Gastrocnemius medialis (tissue), 4 donors: ENCODE data around the gene IQCK. TPM values are rescaled to one million over a fixed set of nuclear protein-coding genes. Genes with fewer than 3 reads are reported as not detected.

Experiments
- ATAC-seq, 2 donors: fragments of 150-250 bp; one replicate each; pipeline ENCODE4 v1.9.1; 2016
- DNase-seq, 2 donors: peaks; one replicate each; pipeline ENCODE4 v3.0.0-alpha.2; 2019
- H3K27ac ChIP-seq, 4 donors: fragments of 200-600 bp; sonication (generic); 1 replicate in 1 of 4; 2 replicates in 3 of 4; pipeline ENCODE4 v1.5.1; 2016 to 2018; ENCODE audit warnings: mild to moderate bottlenecking in 2 of 4, moderate library complexity in 1 of 4
- H3K27me3 ChIP-seq, 3 donors: fragments of 200-600 bp; sonication (generic) in 2 of 3; 1 replicate in 1 of 3; 2 replicates in 2 of 3; pipeline versions ENCODE4 v1.5.1 to v1.6.0; 2016 to 2019; ENCODE audit warnings: mild to moderate bottlenecking in 1 of 3, moderate library complexity in 1 of 3
- H3K36me3 ChIP-seq, 2 donors: fragments of 200-600 bp; sonication (generic) in 1 of 2; one replicate each; pipeline ENCODE4 v1.5.1; 2017 to 2018
- H3K4me1 ChIP-seq, 2 donors: fragments of 200-600 bp; sonication (generic) in 1 of 2; one replicate each; pipeline ENCODE4 v1.5.1; 2016 to 2017; ENCODE audit warnings: mild to moderate bottlenecking in 2 of 2
- H3K4me3 ChIP-seq, 4 donors: fragments of 200-600 bp; sonication (generic) in 3 of 4; 1 replicate in 1 of 4; 2 replicates in 3 of 4; pipeline ENCODE4 v1.5.1; 2016 to 2019; ENCODE audit warnings: mild to moderate bottlenecking in 2 of 4
- H3K9me3 ChIP-seq, 3 donors: fragments of 200-600 bp; sonication (generic) in 2 of 3; 1 replicate in 1 of 3; 2 replicates in 2 of 3; pipeline ENCODE4 v1.5.1; 2016 to 2019
- CTCF ChIP-seq, 5 experiments: fragments of 450-650 bp in 3 of 5; fragments of 200-600 bp in 2 of 5; sonication (generic) in 2 of 5; IDR thresholded peaks in 4 of 5; conservative IDR thresholded peaks in 1 of 5; 1 replicate in 4 of 5; 2 replicates in 1 of 5; pipeline ENCODE4 v1.5.1; 2016 to 2019; ENCODE audit warnings: antibody characterized with exemption in 5 of 5, mild to moderate bottlenecking in 3 of 5, moderate library complexity in 3 of 5
- POLR2A ChIP-seq, 2 donors: fragments of 450-650 bp; IDR thresholded peaks; one replicate each; pipeline ENCODE4 v1.6.1; 2017; ENCODE audit warnings: antibody characterized with exemption in 2 of 2, mild to moderate bottlenecking in 2 of 2, moderate library complexity in 2 of 2
- in situ Hi-C, 4 donors: fragments of 200-750 bp; cut with MboI; loops; one replicate each; pipeline versions ENCODE4 v1.15.0 to v1.8.0; 2017; ENCODE audit warnings: low sequenced_read_pairs in 4 of 4
- intact Hi-C: fragments of 100-400 bp; cut with DNase I; formaldehyde crosslinking; loops from one replicate; pipeline ENCODE4 v1.15.1; 2023; ENCODE audit warnings: low total_unique reads
- total RNA-seq, 4 donors: library from RNA; depleted of rRNA; stranded (reverse); fragments of >200 nt; gene quantifications; one replicate each; pipeline versions ENCODE4 v1.1.0 to v1.2.3, GENCODE V29; 2016

IQCK gene
- total RNA-seq, 4 donors from 2014 or later, result 8.3 to 17.3 (median 9.4) TPM

- in situ Hi-C loops (no loop called here), intact Hi-C loops (no loop called here)
- TF ChIP-seq POLR2A (IDR thresholded peaks at IDR 0.05) (no peak), CTCF (IDR thresholded peaks at IDR 0.05 in 4 of 5, conservative IDR thresholded peaks at IDR 0.05 in 1 of 5) (no peak)
- H3K36me3 ChIP-seq, result no peaks in the 10 kb centered on the region
- no peaks in the 10 kb centered on the region for H3K27me3 ChIP-seq
- ATAC-seq, result no peak
- H3K4me3 ChIP-seq, result no peak overlapping the region
- peaks cover 0 to 2% (median 0%) of the 10 kb centered on the region in 3 donors for H3K9me3 ChIP-seq
- H3K27ac ChIP-seq, result peak overlapping the region in 2 of 4 donors; percentile 2 to 82
- peaks cover 21 to 24% of the 10 kb centered on the region in 2 donors for H3K4me1 ChIP-seq
- DNase-seq, result no peak
Measured at GRCh38 chr16:19810817-19811731, 93.0 kb downstream of the IQCK start.

DNA sequence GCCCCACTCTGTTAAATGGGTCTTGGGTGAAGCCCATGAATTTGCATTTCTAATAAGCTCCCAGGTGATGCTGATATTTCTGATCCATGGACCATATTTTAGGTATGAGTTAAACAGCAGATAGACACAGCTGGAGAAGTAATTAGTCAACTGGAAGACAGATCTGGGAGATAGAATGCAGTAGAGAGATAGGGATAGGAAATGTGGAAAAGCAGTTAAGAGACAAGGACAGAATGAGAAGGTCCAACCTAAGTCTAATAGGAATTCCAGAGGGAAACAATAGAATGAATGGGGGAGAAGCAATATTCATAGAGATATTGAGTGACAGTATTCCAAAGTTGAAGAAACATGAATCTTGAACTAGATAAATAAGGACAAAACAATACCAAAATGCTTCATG, 94.9 kb downstream of the IQCK start:
- in situ Hi-C loops (no loop called here), intact Hi-C loops (no loop called here)
- Histone ChIP-seq H3K9me3 (no peaks in the 10 kb centered on the region), H3K4me3 (no peak overlapping the region), H3K27me3 (no peaks in the 10 kb centered on the region), H3K4me1 (peaks cover 17 to 19% of the 10 kb centered on the region in 2 donors), H3K36me3 (no peaks in the 10 kb centered on the region), H3K27ac (no peak overlapping the region)
- ATAC-seq (no peak), DNase-seq (no peak)
- TF ChIP-seq CTCF (IDR thresholded peaks at IDR 0.05 in 4 of 5, conservative IDR thresholded peaks at IDR 0.05 in 1 of 5), result no peak
- no peak for TF ChIP-seq POLR2A (IDR thresholded peaks at IDR 0.05)

DNA sequence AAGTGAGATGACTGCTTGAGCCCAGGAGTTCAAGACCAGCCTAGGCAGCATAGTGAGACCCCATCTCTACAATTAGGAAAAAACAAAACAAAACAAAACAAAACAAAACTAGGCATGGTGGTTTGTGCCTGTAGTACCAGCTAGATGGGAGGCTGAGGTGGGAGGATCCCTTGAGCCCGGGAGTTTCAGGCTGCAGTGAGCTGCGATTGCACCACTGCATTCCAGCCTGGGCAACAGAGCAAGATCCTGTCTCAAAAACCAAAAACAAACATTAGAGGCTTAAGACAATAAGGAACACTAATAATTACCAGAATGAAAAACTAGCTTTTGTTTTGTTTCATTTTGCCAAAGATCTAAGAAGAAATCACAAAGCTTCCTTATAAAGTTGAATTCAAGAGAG, 97.3 kb downstream of the IQCK start:
- TF ChIP-seq CTCF (IDR thresholded peaks at IDR 0.05 in 4 of 5, conservative IDR thresholded peaks at IDR 0.05 in 1 of 5) (no peak), POLR2A (IDR thresholded peaks at IDR 0.05) (no peak)
- no peak for DNase-seq
- no peak for ATAC-seq
- Histone ChIP-seq H3K27ac (no peak overlapping the region), H3K36me3 (no peaks in the 10 kb centered on the region), H3K4me3 (no peak overlapping the region), H3K9me3 (no peaks in the 10 kb centered on the region), H3K4me1 (no peaks in the 10 kb centered on the region), H3K27me3 (no peaks in the 10 kb centered on the region)
- in situ Hi-C loops (loop anchor here in 1 of 4 donors (5.0 kb wide), 1 partner anchor 43 kb away; no protein-coding TSS in a partner anchor), intact Hi-C loops (no loop called here)

GRCh38 chr16:19817122-19817521, 99.1 kb downstream of the IQCK start:
- no peak overlapping the region for H3K4me3 ChIP-seq
- in situ Hi-C loops, result loop anchor here in 1 of 4 donors (5.0 kb wide), 1 partner anchor 45 kb away; no protein-coding TSS in a partner anchor
- no peaks in the 10 kb centered on the region for H3K27me3 ChIP-seq
- TF ChIP-seq POLR2A (IDR thresholded peaks at IDR 0.05) (no peak), CTCF (IDR thresholded peaks at IDR 0.05 in 4 of 5, conservative IDR thresholded peaks at IDR 0.05 in 1 of 5) (no peak)
- H3K36me3 ChIP-seq, result no peaks in the 10 kb centered on the region
- intact Hi-C loops, result no loop called here
- no peaks in the 10 kb centered on the region for H3K4me1 ChIP-seq
- no peak overlapping the region for H3K27ac ChIP-seq
- ATAC-seq, result no peak
- no peaks in the 10 kb centered on the region for H3K9me3 ChIP-seq
- no peak for DNase-seq
